ENCODE measurements around the gene GGT5. TPM values are rescaled to one million over a fixed set of nuclear protein-coding genes. Genes with fewer than 3 reads are reported as not detected.
A peak's percentile ranks its signal among the peaks of the same experiment; 100 is the strongest.
"Not testable (repeated sequence)": the region's sequence is repeated elsewhere in the genome, so short reads cannot be mapped to it uniquely, and the experiment has no call there.

Gene GGT5
- total RNA-seq, 1 experiment from 2014 or later = 34.6 TPM

- POLR2A ChIA-PET = interaction anchor here (0.9 to 2.3 kb wide), 3 partner anchors 18 to 260 kb away, joined by 5 to 10 read pairs (median 8); partner anchors contain the start of gene CABIN1
- no TSS peak for BruUV-seq (replicated peaks)
- Mint-ChIP-seq H3K9me3 (ENCODE audit: unreplicated experiment) (no peaks in the 10 kb centered on the region), H3K4me1 (ENCODE audit: insufficient read depth, unreplicated experiment) (peaks cover 15% of the 10 kb centered on the region), H3K36me3 (ENCODE audit: insufficient read depth, unreplicated experiment) (peaks cover 9% of the 10 kb centered on the region), H3K27ac (ENCODE audit: low read depth, unreplicated experiment) (peak overlapping the region; percentile 91), H3K4me3 (ENCODE audit: unreplicated experiment) (peak overlapping the region; percentile 84), H3K27me3 (ENCODE audit: insufficient read depth, unreplicated experiment) (no peaks in the 10 kb centered on the region)
- TF ChIP-seq CTCF (IDR thresholded peaks at IDR 0.05; ENCODE audit: unreplicated experiment) = no peak
- DNase-seq (ENCODE audit: unreplicated experiment) = peak; percentile 49
- CTCF ChIA-PET = interaction anchor here (0.6 to 1.4 kb wide), 5 partner anchors 13 to 126 kb away, joined by 3 to 5 read pairs (median 3); no protein-coding TSS in a partner anchor
- intact Hi-C loops (cut with micrococcal nuclease) = no loop called here
Observed at GRCh38 chr22:24271386-24271854, 26.5 kb upstream of the GGT5 start.

GRCh38 chr22:24270556-24271385 lies 25.9 kb upstream of the GGT5 start, which contains the start of gene SPECC1L:
TSS of gene SPECC1L (plus strand) at chr22:24270831. CDS start at chr22:24302232, 31,401 bp downstream.
- Mint-ChIP-seq H3K27ac (ENCODE audit: low read depth, unreplicated experiment) (peak within 1 kb of the TSS; percentile 91), H3K4me1 (ENCODE audit: insufficient read depth, unreplicated experiment) (peaks cover 15% of the 10 kb centered on the region), H3K9me3 (ENCODE audit: unreplicated experiment) (no peaks in the 10 kb centered on the region), H3K27me3 (ENCODE audit: insufficient read depth, unreplicated experiment) (no peaks in the 10 kb centered on the region), H3K36me3 (ENCODE audit: insufficient read depth, unreplicated experiment) (peaks cover 9% of the 10 kb centered on the region), H3K4me3 (ENCODE audit: unreplicated experiment) (peak within 1 kb of the TSS; percentile 84)
- TF ChIP-seq CTCF (IDR thresholded peaks at IDR 0.05; ENCODE audit: unreplicated experiment) = no peak
- intact Hi-C loops (cut with micrococcal nuclease) = no loop called here
- CTCF ChIA-PET = interaction anchor here (0.6 to 1.4 kb wide), 3 partner anchors 14 to 126 kb away, joined by 3 to 5 read pairs (median 3); no protein-coding TSS in a partner anchor
- peak; percentile 91 for DNase-seq (ENCODE audit: unreplicated experiment)
- no TSS peak for BruUV-seq (replicated peaks)
- POLR2A ChIA-PET = interaction anchor here (0.7 to 2.3 kb wide), 4 partner anchors 18 to 259 kb away, joined by 3 to 10 read pairs (median 6); partner anchors contain the start of gene CABIN1

DNA sequence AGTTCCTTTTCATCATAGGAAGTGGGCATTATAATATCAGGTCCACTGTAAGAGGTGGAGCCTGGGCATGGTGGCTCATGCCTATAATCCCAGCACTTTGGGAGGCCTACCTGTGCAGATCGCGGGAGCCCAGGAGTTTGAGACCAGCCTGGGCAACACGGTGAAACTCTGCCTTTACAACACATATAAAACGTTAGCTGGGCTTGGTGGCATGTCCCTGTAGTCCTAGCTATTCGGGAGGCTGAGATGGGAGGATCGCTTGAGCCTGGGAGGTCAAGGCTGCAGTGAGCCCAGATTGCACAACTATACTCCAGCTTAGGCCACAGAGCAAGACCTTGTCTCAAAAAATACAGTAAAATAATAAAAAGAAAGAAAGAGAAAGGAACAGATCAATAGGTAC lies 21.6 kb upstream of the GGT5 start:
- H3K27me3 Mint-ChIP-seq (ENCODE audit: insufficient read depth, unreplicated experiment); H3K9me3 Mint-ChIP-seq (ENCODE audit: unreplicated experiment); POLR2A ChIA-PET; BruUV-seq (replicated peaks); H3K36me3 Mint-ChIP-seq (ENCODE audit: insufficient read depth, unreplicated experiment); H3K4me3 Mint-ChIP-seq (ENCODE audit: unreplicated experiment); H3K27ac Mint-ChIP-seq (ENCODE audit: low read depth, unreplicated experiment); intact Hi-C loops (cut with micrococcal nuclease); H3K4me1 Mint-ChIP-seq (ENCODE audit: insufficient read depth, unreplicated experiment); CTCF ChIA-PET; DNase-seq (ENCODE audit: unreplicated experiment): not testable (repeated sequence)

DNA sequence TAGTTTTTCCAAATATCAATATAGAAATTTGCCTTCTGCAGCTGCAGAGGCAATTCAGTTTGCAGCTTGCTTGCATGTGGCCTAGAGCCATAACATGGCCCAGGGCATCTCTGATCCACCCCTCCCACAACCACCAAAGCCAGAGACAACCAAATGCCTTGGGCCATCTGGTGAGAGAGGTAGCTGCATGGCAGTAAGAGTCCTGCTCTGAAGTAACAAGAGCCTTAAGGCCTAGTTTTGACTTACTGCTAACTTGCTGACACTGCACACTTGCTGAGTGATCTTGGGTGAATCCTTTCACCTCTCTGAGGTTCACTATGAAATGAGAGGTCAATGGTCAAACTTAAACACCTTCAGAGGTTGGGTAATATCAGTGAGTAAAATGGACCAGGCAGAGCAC lies 20.9 kb upstream of the GGT5 start:
- intact Hi-C loops (cut with micrococcal nuclease) = no loop called here
- Mint-ChIP-seq H3K4me1 (ENCODE audit: insufficient read depth, unreplicated experiment) (peaks cover 4% of the 10 kb centered on the region), H3K36me3 (ENCODE audit: insufficient read depth, unreplicated experiment) (no peaks in the 10 kb centered on the region), H3K9me3 (ENCODE audit: unreplicated experiment) (no peaks in the 10 kb centered on the region), H3K27ac (ENCODE audit: low read depth, unreplicated experiment) (no peak overlapping the region), H3K4me3 (ENCODE audit: unreplicated experiment) (no peak overlapping the region), H3K27me3 (ENCODE audit: insufficient read depth, unreplicated experiment) (no peaks in the 10 kb centered on the region)
- CTCF ChIA-PET = interaction anchor here (0.6 kb wide), 1 partner anchor 27 kb away, joined by 3 read pairs; no protein-coding TSS in a partner anchor
- POLR2A ChIA-PET = no interaction called here
- BruUV-seq (replicated peaks) = no TSS peak
- DNase-seq (ENCODE audit: unreplicated experiment) = no peak
- TF ChIP-seq CTCF (IDR thresholded peaks at IDR 0.05; ENCODE audit: unreplicated experiment) = no peak

DNA sequence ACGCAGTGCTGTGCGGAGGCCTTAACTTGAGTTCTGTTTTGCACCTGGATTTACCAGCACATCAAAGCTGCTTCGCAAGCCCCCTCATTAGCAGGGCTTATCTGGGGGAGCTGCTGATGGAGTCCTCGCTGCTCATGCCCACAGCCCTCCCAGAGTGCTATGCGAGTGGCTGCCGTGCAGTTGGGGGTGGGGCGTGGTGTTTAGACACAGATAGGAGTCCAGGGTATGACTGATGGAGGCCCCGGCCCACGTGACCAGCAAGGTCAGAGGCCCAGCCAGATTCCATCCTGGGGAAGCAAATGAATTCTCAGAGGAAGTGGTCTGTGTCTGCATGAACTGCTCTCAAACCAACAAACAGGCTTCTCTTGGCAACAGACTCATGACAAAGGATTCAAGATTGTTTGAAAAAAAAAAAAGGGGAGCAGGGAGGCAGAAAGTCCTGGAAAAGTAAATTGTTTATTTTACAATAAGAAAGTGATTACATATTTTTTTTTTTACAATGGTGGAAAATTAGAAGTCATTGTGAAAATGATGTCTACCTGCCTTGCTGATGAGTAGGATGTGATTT lies 19.5 kb upstream of the GGT5 start:
- H3K27me3 Mint-ChIP-seq (ENCODE audit: insufficient read depth, unreplicated experiment); H3K9me3 Mint-ChIP-seq (ENCODE audit: unreplicated experiment); DNase-seq (ENCODE audit: unreplicated experiment); H3K4me1 Mint-ChIP-seq (ENCODE audit: insufficient read depth, unreplicated experiment); H3K36me3 Mint-ChIP-seq (ENCODE audit: insufficient read depth, unreplicated experiment); H3K27ac Mint-ChIP-seq (ENCODE audit: low read depth, unreplicated experiment); POLR2A ChIA-PET; CTCF ChIA-PET; H3K4me3 Mint-ChIP-seq (ENCODE audit: unreplicated experiment); intact Hi-C loops (cut with micrococcal nuclease); BruUV-seq (replicated peaks): not testable (repeated sequence)

DNA sequence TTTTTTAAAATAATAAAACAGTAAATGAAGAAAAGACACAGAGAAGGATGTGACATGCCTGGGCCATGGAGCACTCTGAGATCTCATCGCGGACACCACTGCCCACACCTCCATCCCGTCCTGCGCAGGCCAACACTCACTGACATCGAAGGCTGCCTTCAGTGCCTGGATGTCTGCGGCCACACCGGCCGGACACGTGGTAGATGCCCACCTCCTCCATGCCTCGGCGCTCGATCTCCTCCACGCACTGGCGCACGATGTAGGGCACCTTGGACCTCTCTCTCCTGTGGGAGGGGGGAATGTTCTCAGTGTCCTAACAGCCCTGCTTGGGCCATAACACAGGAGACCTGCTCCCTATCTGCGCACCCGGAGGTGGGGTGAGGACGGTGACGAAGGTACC lies 18.6 kb upstream of the GGT5 start:
- H3K27me3 Mint-ChIP-seq (ENCODE audit: insufficient read depth, unreplicated experiment); H3K9me3 Mint-ChIP-seq (ENCODE audit: unreplicated experiment); H3K36me3 Mint-ChIP-seq (ENCODE audit: insufficient read depth, unreplicated experiment); H3K4me3 Mint-ChIP-seq (ENCODE audit: unreplicated experiment); BruUV-seq (replicated peaks); H3K4me1 Mint-ChIP-seq (ENCODE audit: insufficient read depth, unreplicated experiment); DNase-seq (ENCODE audit: unreplicated experiment); H3K27ac Mint-ChIP-seq (ENCODE audit: low read depth, unreplicated experiment); CTCF ChIA-PET; POLR2A ChIA-PET; intact Hi-C loops (cut with micrococcal nuclease): not testable (repeated sequence)
